ENCODE results near the gene PLP1.

DNA sequence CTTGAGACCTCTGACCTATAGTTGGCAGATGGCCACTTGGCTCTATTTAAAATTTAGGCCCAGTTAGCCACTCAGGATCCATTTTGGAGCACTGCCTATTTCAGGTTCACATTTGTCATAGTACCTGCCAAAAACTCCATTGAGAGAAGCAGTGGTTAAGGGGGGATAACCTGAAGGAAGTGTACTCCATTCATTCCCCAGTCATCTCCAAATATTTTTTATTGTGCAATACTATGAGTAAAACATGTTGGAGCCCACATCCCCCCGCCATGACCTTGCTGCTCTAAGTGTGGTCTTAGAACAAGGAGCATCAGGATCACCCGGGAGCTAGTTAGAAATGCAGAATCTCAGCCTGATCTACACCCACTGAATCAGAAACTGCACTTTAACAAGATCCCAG is 21.1 kb downstream of the PLP1 start:
- TF ChIP-seq ZNF217 (CRISPR knock-in tag; IDR thresholded peaks at IDR 0.05) (no peak), ZNF354B (CRISPR knock-in tag; IDR thresholded peaks at IDR 0.05) (no peak), MTA1 (IDR thresholded peaks at IDR 0.05; ENCODE audit: borderline replicate concordance) (no peak), POLR2A (conservative IDR thresholded peaks at IDR 0.05) (no peak), EGR1 (conservative IDR thresholded peaks at IDR 0.05) (no peak), HNRNPH1 (optimal IDR thresholded peaks at IDR 0.05; ENCODE audit: low read depth, low read length) (no peak), EZH2 (IDR thresholded peaks at IDR 0.05; ENCODE audit: borderline replicate concordance, low read depth, low read length) (no peak), JUND (IDR thresholded peaks at IDR 0.05; ENCODE audit: borderline replicate concordance, low read depth, low read length) (no peak), JUND (tag; IDR thresholded peaks at IDR 0.05; ENCODE audit: borderline replicate concordance, low read depth, low read length) (no peak), NR2C2 (CRISPR knock-in tag; IDR thresholded peaks at IDR 0.05) (no peak), NR2C2 (tag; IDR thresholded peaks at IDR 0.05) (no peak), KAT7 (CRISPR knock-in tag; IDR thresholded peaks at IDR 0.05; ENCODE audit: borderline replicate concordance) (no peak), RAD21 (CRISPR knock-in tag; conservative IDR thresholded peaks at IDR 0.05 in 1 of 2, IDR thresholded peaks at IDR 0.05 in 1 of 2) (no peak)
- TF ChIP-seq, protein P1, sequence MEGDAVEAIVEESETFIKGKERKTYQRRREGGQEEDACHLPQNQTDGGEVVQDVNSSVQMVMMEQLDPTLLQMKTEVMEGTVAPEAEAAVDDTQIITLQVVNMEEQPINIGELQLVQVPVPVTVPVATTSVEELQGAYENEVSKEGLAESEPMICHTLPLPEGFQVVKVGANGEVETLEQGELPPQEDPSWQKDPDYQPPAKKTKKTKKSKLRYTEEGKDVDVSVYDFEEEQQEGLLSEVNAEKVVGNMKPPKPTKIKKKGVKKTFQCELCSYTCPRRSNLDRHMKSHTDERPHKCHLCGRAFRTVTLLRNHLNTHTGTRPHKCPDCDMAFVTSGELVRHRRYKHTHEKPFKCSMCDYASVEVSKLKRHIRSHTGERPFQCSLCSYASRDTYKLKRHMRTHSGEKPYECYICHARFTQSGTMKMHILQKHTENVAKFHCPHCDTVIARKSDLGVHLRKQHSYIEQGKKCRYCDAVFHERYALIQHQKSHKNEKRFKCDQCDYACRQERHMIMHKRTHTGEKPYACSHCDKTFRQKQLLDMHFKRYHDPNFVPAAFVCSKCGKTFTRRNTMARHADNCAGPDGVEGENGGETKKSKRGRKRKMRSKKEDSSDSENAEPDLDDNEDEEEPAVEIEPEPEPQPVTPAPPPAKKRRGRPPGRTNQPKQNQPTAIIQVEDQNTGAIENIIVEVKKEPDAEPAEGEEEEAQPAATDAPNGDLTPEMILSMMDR (IDR thresholded peaks at IDR 0.05 in 2 of 3, conservative IDR thresholded peaks at IDR 0.05 in 1 of 3; ENCODE audit: insufficient read depth in 2 of 3, low read depth in 1 of 3, low read length in 3 of 3), result no peak
- TF ChIP-seq, protein P2, sequence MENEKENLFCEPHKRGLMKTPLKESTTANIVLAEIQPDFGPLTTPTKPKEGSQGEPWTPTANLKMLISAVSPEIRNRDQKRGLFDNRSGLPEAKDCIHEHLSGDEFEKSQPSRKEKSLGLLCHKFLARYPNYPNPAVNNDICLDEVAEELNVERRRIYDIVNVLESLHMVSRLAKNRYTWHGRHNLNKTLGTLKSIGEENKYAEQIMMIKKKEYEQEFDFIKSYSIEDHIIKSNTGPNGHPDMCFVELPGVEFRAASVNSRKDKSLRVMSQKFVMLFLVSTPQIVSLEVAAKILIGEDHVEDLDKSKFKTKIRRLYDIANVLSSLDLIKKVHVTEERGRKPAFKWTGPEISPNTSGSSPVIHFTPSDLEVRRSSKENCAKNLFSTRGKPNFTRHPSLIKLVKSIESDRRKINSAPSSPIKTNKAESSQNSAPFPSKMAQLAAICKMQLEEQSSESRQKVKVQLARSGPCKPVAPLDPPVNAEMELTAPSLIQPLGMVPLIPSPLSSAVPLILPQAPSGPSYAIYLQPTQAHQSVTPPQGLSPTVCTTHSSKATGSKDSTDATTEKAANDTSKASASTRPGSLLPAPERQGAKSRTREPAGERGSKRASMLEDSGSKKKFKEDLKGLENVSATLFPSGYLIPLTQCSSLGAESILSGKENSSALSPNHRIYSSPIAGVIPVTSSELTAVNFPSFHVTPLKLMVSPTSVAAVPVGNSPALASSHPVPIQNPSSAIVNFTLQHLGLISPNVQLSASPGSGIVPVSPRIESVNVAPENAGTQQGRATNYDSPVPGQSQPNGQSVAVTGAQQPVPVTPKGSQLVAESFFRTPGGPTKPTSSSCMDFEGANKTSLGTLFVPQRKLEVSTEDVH (IDR thresholded peaks at IDR 0.05; ENCODE audit: low read depth, partially characterized antibody), result no peak
- TF ChIP-seq, protein P3, sequence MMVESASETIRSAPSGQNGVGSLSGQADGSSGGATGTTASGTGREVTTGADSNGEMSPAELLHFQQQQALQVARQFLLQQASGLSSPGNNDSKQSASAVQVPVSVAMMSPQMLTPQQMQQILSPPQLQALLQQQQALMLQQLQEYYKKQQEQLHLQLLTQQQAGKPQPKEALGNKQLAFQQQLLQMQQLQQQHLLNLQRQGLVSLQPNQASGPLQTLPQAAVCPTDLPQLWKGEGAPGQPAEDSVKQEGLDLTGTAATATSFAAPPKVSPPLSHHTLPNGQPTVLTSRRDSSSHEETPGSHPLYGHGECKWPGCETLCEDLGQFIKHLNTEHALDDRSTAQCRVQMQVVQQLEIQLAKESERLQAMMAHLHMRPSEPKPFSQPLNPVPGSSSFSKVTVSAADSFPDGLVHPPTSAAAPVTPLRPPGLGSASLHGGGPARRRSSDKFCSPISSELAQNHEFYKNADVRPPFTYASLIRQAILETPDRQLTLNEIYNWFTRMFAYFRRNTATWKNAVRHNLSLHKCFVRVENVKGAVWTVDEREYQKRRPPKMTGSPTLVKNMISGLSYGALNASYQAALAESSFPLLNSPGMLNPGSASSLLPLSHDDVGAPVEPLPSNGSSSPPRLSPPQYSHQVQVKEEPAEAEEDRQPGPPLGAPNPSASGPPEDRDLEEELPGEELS (CRISPR knock-in tag; IDR thresholded peaks at IDR 0.05; ENCODE audit: borderline replicate concordance), result no peak
